Measurements from ENCODE around the gene AMOTL1.

AMOTL1 gene

DNA sequence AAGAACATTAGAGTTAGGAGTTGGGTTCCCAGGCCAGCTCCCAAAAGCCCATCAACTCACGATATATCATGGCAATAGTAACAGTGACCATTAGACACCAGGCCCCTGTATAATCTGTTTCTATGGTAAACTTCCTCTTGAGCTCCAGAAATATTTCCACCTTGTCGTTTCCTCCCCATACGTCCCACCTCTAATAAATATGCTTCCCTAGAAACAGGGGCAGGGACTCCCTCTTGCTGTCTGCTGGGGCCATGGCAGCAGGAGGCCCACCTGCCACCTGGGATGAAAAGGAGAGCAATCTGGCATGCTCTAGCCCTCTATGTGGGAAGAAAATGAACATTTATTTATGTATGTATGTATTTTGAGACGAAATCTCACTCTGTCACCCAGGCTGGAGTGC lies 32.2 kb upstream of the AMOTL1 start:
- TF ChIP-seq CTCF (conservative IDR thresholded peaks at IDR 0.05) (no peak), ZFX (IDR thresholded peaks at IDR 0.05) (no peak)
- peak overlapping the region; percentile 26 for H3K27ac ChIP-seq

GRCh38 chr11:94737171-94737611 lies 31.0 kb upstream of the AMOTL1 start:
- TF ChIP-seq ZFX (IDR thresholded peaks at IDR 0.05), result no peak
- TF ChIP-seq CTCF (conservative IDR thresholded peaks at IDR 0.05), result no peak
- H3K27ac ChIP-seq, result peak overlapping the region; percentile 47; the same call in 1 of the 2 replicates

GRCh38 chr11:94738746-94739145 lies 29.4 kb upstream of the AMOTL1 start:
- no peak overlapping the region for H3K27ac ChIP-seq
- TF ChIP-seq ZFX (IDR thresholded peaks at IDR 0.05) (no peak), CTCF (conservative IDR thresholded peaks at IDR 0.05) (no peak)

DNA sequence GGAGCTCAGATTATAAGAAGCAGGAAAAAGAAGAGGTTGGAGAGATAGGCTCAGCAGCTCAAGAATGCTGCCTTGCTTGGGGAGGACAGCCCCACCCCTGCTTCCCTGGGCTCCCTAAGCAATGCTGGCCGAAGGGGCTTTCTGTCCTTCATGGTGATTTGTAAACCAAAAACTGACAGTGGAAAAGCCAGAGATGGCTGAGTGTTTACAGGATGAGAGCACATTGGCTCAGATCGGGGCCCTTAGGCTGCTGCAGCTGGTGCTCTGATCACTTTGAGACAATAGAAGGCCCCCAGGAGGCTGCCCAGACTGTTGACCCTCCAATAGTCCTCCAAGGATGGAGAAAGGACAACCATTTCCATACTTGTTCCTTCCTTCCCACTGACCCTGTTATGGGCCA lies 28.8 kb upstream of the AMOTL1 start:
- H3K27ac ChIP-seq, result no peak overlapping the region
- no peak for TF ChIP-seq ZFX (IDR thresholded peaks at IDR 0.05)
- TF ChIP-seq CTCF (conservative IDR thresholded peaks at IDR 0.05), result no peak

- TF ChIP-seq ZFX (IDR thresholded peaks at IDR 0.05), result no peak
- TF ChIP-seq CTCF (conservative IDR thresholded peaks at IDR 0.05), result no peak
- H3K27ac ChIP-seq, result no peak overlapping the region
These were observed 27.8 kb upstream of the AMOTL1 start for GRCh38 chr11:94740083-94741021.

DNA sequence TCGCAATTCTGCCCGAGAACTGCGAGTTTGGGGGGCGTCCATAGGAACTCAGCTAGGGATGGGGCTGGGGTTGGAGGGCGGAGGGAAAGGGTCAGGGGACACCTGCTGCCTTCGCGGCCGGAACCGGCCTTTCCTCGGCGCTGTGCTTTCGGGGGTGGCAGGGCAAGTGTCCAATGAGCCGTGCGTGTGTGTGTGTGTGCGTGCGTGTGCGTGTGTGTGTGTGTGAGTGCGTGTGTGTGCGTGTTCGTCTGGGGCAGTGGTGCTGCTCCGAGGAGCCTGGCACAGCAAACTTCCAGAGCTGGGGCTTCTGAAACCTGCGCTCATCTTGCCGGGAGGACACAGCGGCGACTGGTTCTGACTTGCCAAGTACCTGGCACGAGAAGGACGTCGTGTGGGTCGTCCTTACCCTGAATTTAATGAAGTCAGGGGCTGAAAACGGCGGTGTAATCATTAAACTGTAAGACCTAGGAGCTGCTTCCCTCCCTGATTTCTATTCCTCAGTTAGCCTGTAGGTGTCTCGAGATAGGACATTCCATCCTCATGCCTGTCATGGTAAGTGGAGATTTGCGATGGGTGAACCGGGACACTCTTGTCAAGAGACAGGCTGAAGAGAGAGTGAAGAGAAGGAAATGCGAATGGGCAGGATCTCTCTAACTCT lies 27.0 kb upstream of the AMOTL1 start:
- TF ChIP-seq ZFX (IDR thresholded peaks at IDR 0.05), result no peak
- TF ChIP-seq CTCF (conservative IDR thresholded peaks at IDR 0.05), result peak; percentile 24; the same call in 1 of the 2 replicates
- no peak overlapping the region for H3K27ac ChIP-seq

DNA sequence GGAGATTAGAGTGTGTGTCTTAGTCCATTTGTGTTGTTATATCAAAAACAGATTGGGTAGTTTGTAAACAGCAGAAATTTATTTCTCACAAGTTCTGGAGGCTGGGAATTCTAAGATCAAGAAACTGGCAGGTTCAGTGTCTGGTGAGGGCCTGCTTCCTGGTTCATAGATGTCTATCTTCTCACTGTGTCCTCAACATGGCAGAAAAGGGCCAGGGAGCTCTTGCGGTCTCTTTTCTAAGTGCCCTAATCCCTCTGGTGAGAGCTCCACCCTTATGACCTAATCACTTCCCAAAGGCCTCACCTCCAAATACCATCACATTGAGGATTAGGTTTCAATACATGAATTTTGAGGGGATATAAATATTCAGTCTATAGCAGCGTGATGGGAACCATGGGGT lies 25.5 kb upstream of the AMOTL1 start:
- TF ChIP-seq ZFX (IDR thresholded peaks at IDR 0.05), result no peak
- no peak for TF ChIP-seq CTCF (conservative IDR thresholded peaks at IDR 0.05)
- H3K27ac ChIP-seq, result no peak overlapping the region
